Esophagus mucosa (tissue), 1 donor: Measurements from ENCODE around the gene TMOD1. TPM values are rescaled to one million over a fixed set of nuclear protein-coding genes. Genes with fewer than 3 reads are reported as not detected.
"Not testable (repeated sequence)": the region's sequence is repeated elsewhere in the genome, so short reads cannot be mapped to it uniquely, and the experiment has no call there.

Experiments
- ATAC-seq: fragments of 200-7000 bp; cut with Tn5 transposase; one replicate; pipeline ENCODE4 v1.9.1; 2020
- total RNA-seq: library from RNA; stranded (reverse); gene quantifications from one replicate; pipeline ENCODE4 v1.2.4, GENCODE V29; 2023
- donor health status: DM: yes; HTN: yes; CAD: no.

The TMOD1 gene
- total RNA-seq, 1 donor from 2014 or later, result 0.60 TPM

- ATAC-seq, result no peak
Observed at GRCh38 chr9:97599314-97599846, 97.9 kb downstream of the TMOD1 start.

- no peak for ATAC-seq
Observed at GRCh38 chr9:97600531-97601227, 99.2 kb downstream of the TMOD1 start.

DNA sequence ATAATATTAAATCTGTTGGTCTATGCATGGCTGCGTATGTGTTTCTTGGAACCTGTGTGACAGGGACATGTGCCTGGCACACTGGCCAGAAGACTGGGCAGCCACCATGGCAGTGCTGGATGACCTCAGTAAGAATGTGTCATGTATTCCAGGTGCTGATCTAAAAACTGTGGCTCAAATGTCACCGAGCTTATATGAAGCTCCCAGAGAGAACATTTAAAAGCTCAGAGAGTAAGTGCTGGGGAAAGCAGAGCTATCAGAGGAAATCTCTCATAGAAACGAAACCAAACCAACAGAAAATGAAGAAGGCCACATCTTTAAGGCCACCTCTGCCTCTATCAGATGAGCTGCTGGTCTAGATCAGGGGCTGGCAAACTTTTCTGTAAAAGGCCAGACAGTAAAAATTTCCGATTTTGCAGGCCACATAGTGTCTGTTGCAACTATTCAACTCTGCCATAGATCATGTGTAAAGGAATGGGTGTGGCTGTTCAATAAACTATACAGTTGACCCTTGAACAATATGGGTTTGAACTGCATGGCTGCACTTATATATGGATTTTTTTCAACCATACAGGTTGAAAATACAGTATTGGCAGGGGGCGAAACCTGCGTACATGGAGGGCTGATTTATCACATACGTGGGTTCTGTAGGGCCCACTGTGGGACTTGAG is 99.9 kb downstream of the TMOD1 start:
- no peak for ATAC-seq

GRCh38 chr9:97602430-97602829 is 101.0 kb downstream of the TMOD1 start:
- no peak for ATAC-seq

- ATAC-seq, result no peak
Observed at GRCh38 chr9:97604901-97605645, 103.6 kb downstream of the TMOD1 start.

DNA sequence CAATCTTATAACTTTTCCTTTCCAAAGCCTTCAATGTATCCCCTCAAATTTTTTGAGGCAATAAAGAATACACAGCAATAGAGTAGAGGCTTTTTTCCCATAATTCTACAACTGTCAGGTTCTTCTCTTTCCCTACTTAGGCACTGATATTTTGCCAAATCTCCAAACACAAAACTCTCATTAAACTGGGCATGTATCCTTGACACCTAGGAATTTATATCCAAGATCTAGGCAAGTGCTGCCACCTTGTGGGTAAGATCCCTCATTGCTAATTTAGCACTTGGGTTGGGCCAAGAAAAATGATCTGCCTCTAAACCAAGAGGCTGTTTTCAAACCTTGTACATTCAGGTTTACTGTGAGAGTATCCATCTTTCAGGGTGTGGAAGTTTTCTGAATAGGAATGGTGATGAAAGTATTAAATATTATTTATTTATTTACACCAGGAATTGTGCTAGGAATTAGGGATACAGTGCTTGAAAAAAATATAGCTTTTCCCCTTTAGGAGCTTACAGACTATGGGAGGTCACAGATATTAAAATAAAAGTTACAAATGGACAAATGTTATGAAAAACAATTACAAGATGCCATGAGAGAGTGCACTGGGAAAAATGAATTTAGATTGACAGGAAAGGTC is 114.1 kb downstream of the TMOD1 start:
- peak; percentile 64 for ATAC-seq

DNA sequence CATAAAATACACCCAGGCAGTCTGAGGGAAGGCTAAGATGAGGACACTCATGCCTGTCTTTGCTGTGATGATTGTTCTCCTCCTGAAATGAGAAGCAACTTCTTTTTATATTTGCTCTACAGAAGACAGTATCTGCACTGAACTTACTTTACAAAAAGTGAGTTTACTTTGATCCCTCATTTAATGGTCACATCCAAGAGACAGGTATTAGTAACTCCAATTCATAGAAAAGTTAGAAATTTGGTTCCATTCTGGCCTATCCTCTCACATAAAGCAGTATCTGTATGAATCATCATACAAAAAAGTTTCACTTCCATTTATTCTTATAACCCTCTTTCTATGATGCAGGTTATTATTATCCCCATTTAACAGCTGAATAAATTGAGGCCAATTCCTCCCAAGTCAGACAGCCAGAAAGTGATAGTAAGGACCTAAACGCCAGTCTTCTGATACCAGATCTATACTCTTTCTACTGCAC is 116.5 kb downstream of the TMOD1 start:
- no peak for ATAC-seq

GRCh38 chr9:97620063-97620462 is 118.6 kb downstream of the TMOD1 start:
- ATAC-seq, result not testable (repeated sequence)

DNA sequence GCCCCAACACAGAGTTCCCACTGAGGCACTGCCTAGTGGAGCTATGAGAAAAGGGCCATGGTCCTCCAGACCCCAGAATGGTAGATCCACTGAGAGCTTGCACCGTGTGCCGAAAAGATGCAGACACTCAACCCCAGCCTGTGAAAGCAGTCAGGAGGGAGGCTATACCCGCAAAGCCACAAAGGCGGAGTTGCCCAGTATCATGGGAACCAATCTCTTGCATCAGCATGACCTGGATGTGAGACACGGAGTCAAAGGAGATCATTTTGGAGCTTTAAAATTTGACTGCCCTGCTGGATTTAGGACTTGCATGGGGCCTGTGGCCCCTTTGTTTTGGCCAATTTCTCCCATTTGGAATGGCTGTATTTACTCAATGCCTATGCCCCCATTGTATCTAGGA is 121.0 kb downstream of the TMOD1 start:
- ATAC-seq, result not testable (repeated sequence)

- no peak for ATAC-seq
Observed at GRCh38 chr9:97623946-97624345, 122.5 kb downstream of the TMOD1 start.

DNA sequence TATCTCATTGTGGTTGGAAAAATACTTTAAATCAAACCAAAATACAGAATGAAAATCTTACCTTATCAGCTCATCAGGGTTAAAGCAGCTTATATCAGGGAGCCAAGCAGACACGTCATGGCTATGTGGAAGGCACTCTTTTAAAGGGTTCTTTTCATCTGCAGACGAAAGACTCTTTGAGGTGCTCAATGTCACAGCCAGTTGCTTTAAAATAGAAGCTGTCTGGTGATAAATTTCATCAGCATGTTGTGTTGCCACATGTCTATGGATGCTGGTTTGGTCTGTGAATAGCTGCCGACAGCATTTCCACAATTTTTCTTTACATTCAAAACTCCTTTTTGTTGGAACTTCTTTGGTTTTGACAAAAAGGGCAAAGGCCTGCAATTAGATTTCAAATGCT is 124.2 kb downstream of the TMOD1 start:
- ATAC-seq, result no peak

- ATAC-seq, result no peak
Observed at GRCh38 chr9:97627624-97628023, 126.2 kb downstream of the TMOD1 start.

DNA sequence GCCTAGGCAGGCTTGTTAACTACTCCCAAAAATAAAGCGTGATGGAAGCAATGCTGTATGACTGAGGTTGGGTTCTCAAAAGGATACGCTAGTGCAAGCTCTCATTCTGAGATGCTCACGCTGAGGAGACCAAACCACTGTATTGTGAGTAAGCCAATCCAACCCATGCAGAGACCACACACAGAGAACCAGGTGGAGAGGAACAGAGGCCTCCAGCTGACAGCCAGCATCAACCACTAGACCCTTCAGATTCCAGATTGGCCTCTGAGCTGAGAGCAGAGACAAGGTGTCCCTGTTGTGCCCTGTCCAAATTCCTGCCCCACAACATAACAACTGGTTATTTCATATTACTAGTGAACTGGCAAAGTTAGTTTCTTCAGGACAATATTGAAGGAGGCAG is 127.2 kb downstream of the TMOD1 start:
- ATAC-seq, result no peak

- no peak for ATAC-seq
Observed at GRCh38 chr9:97629156-97629555, 127.7 kb downstream of the TMOD1 start.

DNA sequence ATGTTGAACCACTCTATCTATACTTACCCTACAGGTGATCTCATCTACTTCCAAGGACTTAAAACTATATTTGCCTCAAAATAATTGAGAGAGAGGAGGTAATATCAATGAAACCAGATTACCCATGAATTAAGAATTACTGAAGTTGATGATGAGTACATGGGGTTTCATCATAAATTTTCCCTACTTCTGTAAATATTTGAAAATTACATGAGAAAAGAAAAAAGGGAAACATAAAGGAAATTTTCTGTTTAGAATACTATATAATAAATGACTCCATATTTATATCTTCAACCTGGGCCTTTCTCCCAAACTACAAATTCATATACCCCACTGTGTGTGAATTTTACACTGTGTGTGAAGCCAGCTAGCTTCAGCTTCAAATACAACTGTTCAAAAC is 129.1 kb downstream of the TMOD1 start:
- ATAC-seq, result no peak

GRCh38 chr9:97632248-97632984 is 130.9 kb downstream of the TMOD1 start:
- no peak for ATAC-seq

- peak; percentile 95 for ATAC-seq
Observed at GRCh38 chr9:97632985-97633858, 131.8 kb downstream of the TMOD1 start, which contains the start of the genes NCBP1 and TSTD2. NCBP1 (plus strand) TSS chr9:97633821; CDS start chr9:97633882, 61 bp downstream. TSTD2 (minus strand) TSS chr9:97633368; CDS start chr9:97627562, 5,806 bp downstream.

DNA sequence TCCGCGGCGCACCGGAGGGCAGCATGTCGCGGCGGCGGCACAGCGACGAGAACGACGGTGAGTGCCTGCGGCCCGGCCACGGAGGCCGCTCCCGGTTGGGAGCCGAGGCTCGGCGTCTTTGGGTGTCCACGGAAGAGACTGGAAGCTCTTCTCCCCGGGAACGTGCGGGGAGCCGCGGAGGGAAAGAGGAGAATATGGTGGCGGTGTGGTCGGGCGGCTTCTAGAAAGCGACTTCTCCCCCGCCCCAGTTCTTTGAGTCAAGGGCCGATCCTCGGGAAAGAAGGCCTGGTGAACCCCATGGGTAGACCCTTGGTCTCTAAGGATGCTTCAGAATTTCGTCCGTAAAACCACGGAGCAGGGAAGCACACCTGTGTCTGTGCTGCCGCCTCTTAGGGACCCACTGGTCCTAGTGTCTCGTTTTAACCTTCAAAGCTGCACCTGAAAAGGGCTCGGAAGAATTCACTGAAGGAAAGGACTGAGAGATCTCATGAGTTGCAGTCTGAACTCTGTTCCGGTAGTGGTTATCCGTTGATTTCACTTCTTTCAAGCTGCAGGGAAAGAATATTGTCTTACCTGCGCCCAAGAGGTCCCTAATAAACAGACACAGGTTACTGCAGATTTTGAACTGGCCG is 132.5 kb downstream of the TMOD1 start:
- ATAC-seq, result peak; percentile 1

- no peak for ATAC-seq
Observed at GRCh38 chr9:97635026-97635425, 133.6 kb downstream of the TMOD1 start.

DNA sequence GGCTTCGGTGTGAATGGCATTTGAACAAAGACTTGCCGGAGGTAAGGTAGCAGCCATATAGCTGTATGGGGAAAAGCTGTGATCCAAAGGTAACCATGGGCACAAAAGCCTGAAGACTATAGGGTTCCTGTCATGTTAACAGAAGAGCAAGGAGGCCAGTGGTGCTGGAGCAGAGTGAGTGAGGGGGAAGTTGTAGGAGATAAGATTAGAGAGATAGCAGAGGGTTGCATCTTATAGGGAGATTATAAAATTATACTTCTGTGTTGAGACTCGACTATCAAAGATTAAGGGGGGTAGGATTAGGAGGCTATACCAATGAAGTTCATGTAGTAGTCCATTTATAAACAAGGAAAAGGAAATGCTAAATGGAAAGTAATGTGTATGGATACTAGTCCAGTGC is 135.4 kb downstream of the TMOD1 start:
- no peak for ATAC-seq
